Raji (cell line): ENCODE results near the gene BIVM.
A peak's percentile ranks its signal among the peaks of the same experiment; 100 is the strongest.

Experiments
- POLR2A ChIP-seq: IDR thresholded peaks from 2 replicates; pipeline ENCODE4 v1.6.1; 2011; ENCODE audit warnings: low read depth, low read length, control low read depth; ENCODE audit not compliant: insufficient read depth

The BIVM gene

DNA sequence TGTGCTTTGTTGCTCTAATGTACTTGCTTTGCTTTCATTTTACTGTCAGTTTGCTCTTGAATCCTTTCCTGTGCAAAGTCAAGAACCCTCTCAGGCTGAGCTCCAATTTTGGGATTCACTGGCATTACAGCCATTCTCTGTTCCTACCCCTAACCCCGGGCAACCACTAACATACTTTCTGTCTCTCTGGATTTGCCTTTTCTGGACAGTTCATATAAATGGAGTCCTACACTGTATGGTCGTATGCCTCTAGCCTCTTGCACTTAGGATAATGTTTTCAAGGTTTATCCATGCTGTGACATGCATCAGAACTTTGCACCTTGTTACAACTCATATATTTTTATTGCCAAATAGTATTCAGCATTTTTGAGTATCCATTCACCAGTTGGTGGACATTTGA is 22.6 kb upstream of the BIVM start:
- TF ChIP-seq POLR2A, result no peak

DNA sequence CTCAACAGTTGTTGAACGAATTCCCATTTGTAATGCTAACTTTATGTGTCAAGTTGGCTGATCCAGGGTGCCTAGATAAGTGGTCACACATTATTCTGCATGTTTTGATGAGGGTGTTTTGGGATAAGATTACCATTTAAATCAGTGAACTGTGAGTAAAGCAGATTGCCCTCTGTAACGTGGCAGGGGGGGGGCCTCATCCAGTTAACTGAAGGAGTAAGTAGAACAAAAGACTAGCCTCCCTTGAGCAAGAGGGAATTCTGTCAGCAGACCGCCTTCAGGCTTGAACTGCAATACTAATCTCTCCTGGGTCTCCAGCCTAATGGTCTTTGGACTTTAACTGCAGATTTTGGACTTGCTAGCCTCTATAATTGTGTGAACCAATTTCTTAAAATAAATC is 21.2 kb upstream of the BIVM start:
- no peak for TF ChIP-seq POLR2A

DNA sequence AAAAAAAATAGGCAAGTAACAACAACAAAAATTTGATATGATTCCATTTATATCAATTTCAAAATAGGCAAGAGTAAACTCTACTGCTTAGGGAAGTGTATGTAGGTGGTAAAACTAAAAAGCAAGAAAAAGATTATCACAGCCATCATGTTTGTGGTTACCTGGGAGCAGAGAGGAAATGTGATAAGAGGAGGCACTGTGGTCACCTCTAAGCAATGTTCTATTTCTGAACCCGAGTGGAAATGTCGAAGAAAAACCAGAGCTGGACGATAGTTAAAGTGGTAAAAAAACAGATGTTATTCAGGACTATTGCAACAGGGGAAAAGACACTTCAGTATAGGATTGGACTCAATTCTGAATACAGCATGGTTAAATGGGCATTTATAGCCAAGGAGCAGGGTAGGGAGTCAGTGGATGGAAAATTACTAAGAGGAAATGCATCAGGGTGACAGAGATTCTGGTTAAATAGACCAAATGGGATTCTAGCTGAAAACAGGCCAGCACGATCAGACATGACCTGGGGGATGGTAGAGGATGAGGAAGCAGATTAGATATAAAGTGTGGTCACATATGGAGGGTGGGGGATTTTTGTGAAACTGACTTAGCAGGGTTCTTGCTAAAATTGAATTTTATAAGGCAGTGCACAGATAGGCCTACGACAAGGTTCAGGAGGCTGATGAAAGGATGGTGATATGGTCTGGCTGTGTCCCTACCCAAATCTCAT is 19.3 kb upstream of the BIVM start:
- no peak for TF ChIP-seq POLR2A

DNA sequence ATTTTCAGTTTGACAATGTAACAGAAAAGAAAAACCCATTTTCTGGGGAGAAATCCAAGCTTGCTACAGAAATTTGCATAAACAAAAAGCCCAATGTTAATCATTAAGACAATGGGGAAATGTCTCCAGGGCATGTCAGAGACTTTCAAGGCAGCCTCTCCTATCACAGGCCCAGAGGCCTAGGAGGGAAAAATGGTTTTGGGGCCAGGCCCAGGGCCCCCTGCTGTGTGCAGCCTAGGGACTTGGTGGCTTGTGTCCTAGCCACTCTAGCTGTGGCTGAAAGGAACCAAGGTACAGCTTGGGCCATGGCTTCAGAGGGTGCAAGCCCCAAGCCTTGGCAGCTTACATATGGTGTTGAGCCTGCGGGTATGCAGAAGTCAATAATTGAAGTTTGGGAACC is 17.3 kb upstream of the BIVM start:
- no peak for TF ChIP-seq POLR2A

- no peak for TF ChIP-seq POLR2A
Measured at GRCh38 chr13:102784483-102784882, 14.4 kb upstream of the BIVM start.

DNA sequence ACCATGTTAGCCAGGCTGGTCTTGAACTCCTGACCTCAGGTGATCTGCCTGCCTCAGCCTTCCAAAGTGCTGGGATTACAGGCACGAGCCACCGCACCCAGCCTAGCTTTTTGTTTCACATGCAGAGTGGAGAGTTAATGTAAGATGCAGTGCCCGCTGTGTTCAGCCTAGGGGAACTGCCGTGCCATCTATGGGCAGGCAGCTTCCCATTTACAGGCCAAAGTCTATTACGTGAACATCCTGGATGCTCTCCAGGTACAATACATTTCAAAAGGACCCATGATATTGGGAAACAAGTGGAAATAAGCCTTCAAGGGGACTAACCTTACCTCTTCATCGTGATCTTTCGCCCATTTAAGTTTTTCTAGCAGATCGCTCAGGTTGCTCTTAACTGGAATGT is 10.2 kb upstream of the BIVM start:
- TF ChIP-seq POLR2A, result no peak

GRCh38 chr13:102792396-102792795 is 6.5 kb upstream of the BIVM start:
- no peak for TF ChIP-seq POLR2A

DNA sequence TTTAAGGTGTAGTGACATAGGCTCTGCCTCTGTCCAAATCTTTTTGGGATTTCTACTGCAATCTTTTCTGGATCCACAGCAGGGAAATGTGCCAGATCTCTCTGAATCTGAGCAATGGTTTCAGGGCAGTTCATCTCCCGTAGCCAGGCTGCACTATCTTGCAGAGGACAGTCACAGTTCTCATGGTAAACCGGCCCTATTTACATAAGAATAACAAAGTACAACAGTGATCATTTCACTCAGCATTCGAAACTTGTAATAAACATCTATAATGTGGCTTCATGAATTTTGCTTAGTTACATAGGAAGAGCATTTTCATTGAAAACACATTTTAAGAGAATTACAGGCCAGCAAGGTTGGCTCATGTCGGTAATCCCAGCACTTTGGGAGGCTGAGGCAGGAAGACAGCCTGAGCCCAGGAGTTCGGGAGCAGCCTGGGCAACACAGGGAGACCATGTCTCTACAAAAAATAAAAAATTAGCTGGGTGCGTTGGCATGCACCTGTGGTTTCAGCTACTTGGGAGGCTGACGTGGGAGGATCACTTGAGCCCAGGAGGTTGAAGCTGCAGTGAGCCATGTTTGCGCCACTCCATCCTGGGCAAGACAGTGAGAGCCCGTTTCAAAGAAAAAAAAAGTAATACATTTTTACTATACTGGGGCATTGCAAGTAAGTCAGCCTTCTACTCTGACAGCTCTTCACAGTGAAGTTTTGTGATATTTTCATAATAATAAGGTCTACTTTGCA is 5.1 kb upstream of the BIVM start:
- no peak for TF ChIP-seq POLR2A

- no peak for TF ChIP-seq POLR2A
Measured at GRCh38 chr13:102799426-102800144, 666 bp downstream of the BIVM start.

DNA sequence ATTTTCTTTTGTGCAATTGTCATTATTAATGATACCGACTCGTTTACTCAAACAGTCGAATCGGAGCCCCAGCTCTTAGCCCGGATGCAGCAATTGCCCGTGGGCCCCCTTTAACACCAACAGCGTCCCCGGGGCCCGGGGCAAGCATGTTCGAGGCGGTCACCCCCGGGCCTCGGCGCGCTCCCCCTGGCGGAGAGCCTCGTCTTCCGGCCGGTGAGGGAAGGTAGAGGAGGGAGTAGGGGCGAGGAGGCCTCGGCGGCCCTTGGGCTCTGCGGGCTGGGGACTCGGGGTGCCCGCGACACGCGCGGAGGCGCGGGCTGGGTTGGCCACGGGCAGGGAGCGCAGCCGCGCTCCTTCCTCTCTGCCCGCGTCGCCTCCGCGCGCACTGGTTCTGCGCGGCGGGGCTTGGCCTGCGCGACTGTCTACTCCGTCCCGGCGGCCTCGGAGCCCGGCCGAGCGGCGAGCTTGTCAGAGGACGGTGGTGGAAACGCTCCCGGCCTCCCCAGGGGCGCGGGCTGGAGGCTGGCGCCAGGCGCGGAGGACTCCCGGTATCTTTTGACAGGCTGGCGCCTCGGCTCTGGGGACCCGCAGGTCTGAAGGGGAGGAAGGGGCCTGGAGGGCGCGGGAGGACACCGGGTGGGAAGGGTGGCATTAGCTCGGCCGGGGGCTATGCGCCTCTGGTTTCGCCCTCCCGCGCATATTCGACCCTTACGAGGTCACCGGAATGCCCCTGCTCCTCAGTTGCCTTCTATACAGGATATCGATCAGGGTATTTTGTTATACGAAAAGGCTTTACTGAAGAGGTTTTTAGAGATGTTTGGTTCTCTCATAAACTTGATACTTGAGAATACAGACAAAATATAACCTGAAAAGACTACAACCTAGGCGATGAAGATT is 1.5 kb downstream of the BIVM start:
- peak; percentile 53 for TF ChIP-seq POLR2A

DNA sequence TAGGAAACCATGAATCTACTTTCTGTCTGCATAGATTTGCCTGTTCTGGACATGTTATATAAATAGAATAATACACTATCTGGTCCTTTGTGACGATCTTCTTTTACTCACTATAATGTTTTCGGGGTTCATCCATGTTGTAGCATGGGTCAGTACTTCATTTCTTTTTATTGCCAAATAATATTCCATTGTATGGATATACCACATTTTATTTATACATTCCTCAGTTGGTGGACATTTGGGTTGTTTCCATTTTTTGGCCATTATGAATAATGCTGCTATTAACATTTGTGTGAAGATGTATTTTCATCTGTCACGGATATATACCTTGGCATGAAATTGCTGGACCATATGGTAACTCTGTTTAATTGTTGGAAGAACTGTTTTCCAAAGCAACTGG is 6.8 kb downstream of the BIVM start:
- no peak for TF ChIP-seq POLR2A

GRCh38 chr13:102807699-102808098 is 8.8 kb downstream of the BIVM start:
- TF ChIP-seq POLR2A, result no peak

DNA sequence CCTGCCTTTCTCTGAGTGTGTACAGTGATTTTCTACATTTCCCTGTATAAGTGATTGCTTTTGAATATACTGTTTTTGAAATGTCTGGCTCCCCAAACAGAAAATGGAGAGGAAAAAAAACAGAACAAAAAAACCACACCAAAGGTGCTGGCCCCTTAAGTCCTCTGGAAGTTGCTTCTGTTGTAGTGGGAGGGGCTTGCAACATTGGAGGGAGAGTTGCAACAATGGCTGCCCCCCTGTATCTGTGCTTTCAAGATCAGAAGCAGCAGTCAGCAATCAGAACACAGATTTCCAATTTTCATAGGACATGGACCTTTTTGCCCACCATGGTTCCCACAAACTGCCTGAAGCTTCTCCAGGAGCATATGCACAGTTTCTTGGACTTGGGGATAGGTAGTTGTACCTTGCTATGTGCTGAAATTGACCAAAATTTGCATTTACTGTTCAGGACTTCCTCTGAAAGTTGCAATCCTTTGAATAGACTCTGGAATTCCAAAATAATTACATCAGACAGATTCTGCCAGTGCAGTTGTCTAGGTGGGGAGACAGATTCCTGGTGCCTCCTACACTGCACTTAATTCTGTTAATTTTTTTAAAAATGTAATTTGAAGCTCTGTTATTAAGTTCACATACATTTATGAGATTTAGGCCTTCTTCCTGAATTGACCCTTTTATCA is 13.8 kb downstream of the BIVM start:
- TF ChIP-seq POLR2A, result no peak

DNA sequence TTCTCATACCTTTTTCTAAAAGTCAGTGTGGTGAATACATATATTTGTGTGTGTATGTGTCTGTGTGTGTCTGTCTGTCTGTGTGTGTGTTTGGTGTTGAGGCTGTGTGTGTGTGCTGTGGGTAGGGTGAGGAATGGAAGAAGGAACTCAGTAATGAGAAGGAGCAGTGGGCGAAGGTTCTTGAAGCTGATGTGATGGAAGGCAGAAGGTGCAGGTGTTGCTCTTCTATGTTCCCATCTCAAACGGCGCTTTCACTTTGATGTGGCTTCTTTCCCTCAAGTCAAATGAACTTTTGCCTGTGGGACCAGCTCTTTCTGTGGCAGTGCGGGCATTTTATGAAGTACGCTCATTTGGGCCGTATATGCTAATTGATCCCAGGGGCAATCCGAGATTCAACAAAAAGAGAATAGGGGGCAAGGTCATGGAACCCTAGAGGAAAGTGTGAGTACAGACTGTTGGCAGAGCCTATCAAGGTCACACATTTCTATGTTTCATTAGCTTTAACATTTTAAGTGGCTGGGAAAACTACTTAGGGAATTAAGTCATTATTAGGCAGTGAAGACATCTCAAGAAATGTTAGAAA is 15.2 kb downstream of the BIVM start:
- no peak for TF ChIP-seq POLR2A
